Urinary bladder (tissue), 4 donors: ENCODE measurements around the gene IKZF3. TPM values are rescaled to one million over a fixed set of nuclear protein-coding genes. Genes with fewer than 3 reads are reported as not detected.
"Not testable (repeated sequence)": the region's sequence is repeated elsewhere in the genome, so short reads cannot be mapped to it uniquely, and the experiment has no call there.

Source experiments
- DNase-seq: peaks from one replicate; pipeline ENCODE4 v3.0.0-alpha.2; 2015; ENCODE audit errors: extremely low spot score
- H3K27ac ChIP-seq: one replicate; pipeline ENCODE4 v1.5.1; 2013; ENCODE audit warnings: low read depth, mild to moderate bottlenecking, moderate library complexity
- H3K36me3 ChIP-seq: one replicate; pipeline ENCODE4 v1.6.1; 2013; ENCODE audit warnings: mild to moderate bottlenecking, moderate library complexity; ENCODE audit not compliant: insufficient read depth
- H3K4me1 ChIP-seq: one replicate; pipeline ENCODE4 v1.6.1; 2013; ENCODE audit warnings: mild to moderate bottlenecking, moderate library complexity; ENCODE audit not compliant: insufficient read depth
- H3K4me3 ChIP-seq: one replicate; pipeline ENCODE4 v1.5.1; 2013; ENCODE audit warnings: low read depth, low read length
- WGBS: extraction: QIAGEN DNeasy Blood & Tissue Kit; methylation state at CpG from one replicate; pipeline ENCODE4 v1.1.7; 2013; 5-methylcytosine and 5-hydroxymethylcytosine counted together
- polyA plus RNA-seq: library from polyadenylated mRNA; stranded (reverse); fragments of 200-250 nt; gene quantifications from one replicate; pipeline ENCODE4 v1.2.3, GENCODE V29; 2013
- total RNA-seq: library from RNA; depleted of rRNA; stranded (reverse); fragments of >200 nt; gene quantifications from one replicate; pipeline ENCODE4 v1.2.3, GENCODE V29; 2014
- donor health status: healthy with polysubstance abuse.
- donor health status: healthy.

Gene IKZF3
- total and polyA plus RNA-seq, 2 donors, result 0.58 to 1.2 TPM

- WGBS, result 84% methylated on average over 4 of the region's 4 CpGs
- Histone ChIP-seq H3K4me3 (no peak overlapping the region), H3K4me1 (no peaks in the 10 kb centered on the region), H3K36me3 (no peaks in the 10 kb centered on the region), H3K27ac (no peak overlapping the region)
- DNase-seq, result no peak
These were observed 106.9 kb downstream of the IKZF3 start for GRCh38 chr17:39757176-39757662.

GRCh38 chr17:39756380-39757079 lies 107.6 kb downstream of the IKZF3 start:
- H3K4me1 ChIP-seq, result no peaks in the 10 kb centered on the region
- no peak for DNase-seq
- 59% methylated on average over 7 of the region's 7 CpGs for WGBS
- no peaks in the 10 kb centered on the region for H3K36me3 ChIP-seq
- no peak overlapping the region for H3K4me3 ChIP-seq
- H3K27ac ChIP-seq, result no peak overlapping the region

GRCh38 chr17:39755554-39756379 lies 108.3 kb downstream of the IKZF3 start:
- no peak for DNase-seq
- H3K4me1 ChIP-seq, result no peaks in the 10 kb centered on the region
- H3K36me3 ChIP-seq, result no peaks in the 10 kb centered on the region
- 62% methylated on average over 18 of the region's 18 CpGs for WGBS
- no peak overlapping the region for H3K4me3 ChIP-seq
- no peak overlapping the region for H3K27ac ChIP-seq

GRCh38 chr17:39754958-39755553 lies 109.1 kb downstream of the IKZF3 start:
- WGBS, result 30% methylated on average over 21 of the region's 21 CpGs
- Histone ChIP-seq H3K4me3 (peak overlapping the region; percentile 60), H3K36me3 (no peaks in the 10 kb centered on the region), H3K4me1 (no peaks in the 10 kb centered on the region), H3K27ac (peak overlapping the region; percentile 96)
- DNase-seq, result no peak

GRCh38 chr17:39754161-39754957 lies 109.8 kb downstream of the IKZF3 start:
- peak overlapping the region; percentile 60 for H3K4me3 ChIP-seq
- H3K27ac ChIP-seq, result peak overlapping the region; percentile 96
- WGBS, result under 1% methylated on average over 91 of the region's 91 CpGs
- no peak for DNase-seq
- H3K36me3 ChIP-seq, result no peaks in the 10 kb centered on the region
- no peaks in the 10 kb centered on the region for H3K4me1 ChIP-seq

GRCh38 chr17:39753514-39754160 lies 110.5 kb downstream of the IKZF3 start:
- no peak for DNase-seq

GRCh38 chr17:39752241-39752881 lies 111.8 kb downstream of the IKZF3 start:
- Histone ChIP-seq H3K4me1 (no peaks in the 10 kb centered on the region), H3K36me3 (no peaks in the 10 kb centered on the region), H3K27ac (no peak overlapping the region), H3K4me3 (no peak overlapping the region)
- DNase-seq, result no peak
- 76% methylated on average over 13 of the region's 13 CpGs for WGBS

More at GRCh38 chr17:39753514-39754160, 110.5 kb downstream of the IKZF3 start:
- H3K4me1 ChIP-seq, result no peaks in the 10 kb centered on the region
- peak overlapping the region; percentile 60 for H3K4me3 ChIP-seq
- peak overlapping the region; percentile 96 for H3K27ac ChIP-seq
- 7% methylated on average over 55 of the region's 55 CpGs for WGBS
- H3K36me3 ChIP-seq, result no peaks in the 10 kb centered on the region

- Histone ChIP-seq H3K36me3 (no peaks in the 10 kb centered on the region), H3K27ac (no peak overlapping the region), H3K4me3 (no peak overlapping the region), H3K4me1 (no peaks in the 10 kb centered on the region)
- DNase-seq, result no peak
- 60% methylated on average over 10 of the region's 10 CpGs for WGBS
These were observed 112.5 kb downstream of the IKZF3 start for GRCh38 chr17:39751637-39752036.

GRCh38 chr17:39751016-39751543 lies 113.0 kb downstream of the IKZF3 start:
- Histone ChIP-seq H3K27ac (no peak overlapping the region), H3K36me3 (no peaks in the 10 kb centered on the region), H3K4me1 (no peaks in the 10 kb centered on the region), H3K4me3 (no peak overlapping the region)
- 55% methylated on average over 5 of the region's 5 CpGs for WGBS
- DNase-seq, result no peak

- H3K4me3 ChIP-seq, result no peak overlapping the region
- 63% methylated on average over 9 of the region's 9 CpGs for WGBS
- no peak overlapping the region for H3K27ac ChIP-seq
- no peaks in the 10 kb centered on the region for H3K4me1 ChIP-seq
- no peaks in the 10 kb centered on the region for H3K36me3 ChIP-seq
- no peak for DNase-seq
These were observed 113.7 kb downstream of the IKZF3 start for GRCh38 chr17:39750131-39751015.

GRCh38 chr17:39748444-39749034 lies 115.6 kb downstream of the IKZF3 start:
- not testable (repeated sequence) for DNase-seq, H3K4me3 ChIP-seq, H3K27ac ChIP-seq, H3K4me1 ChIP-seq, H3K36me3 ChIP-seq
- WGBS, result 91% methylated on average over 8 of the region's 8 CpGs
